ENCODE data around the gene VMP1.
A peak's percentile ranks its signal among the peaks of the same experiment; 100 is the strongest.
"Not testable (repeated sequence)": the region's sequence is repeated elsewhere in the genome, so short reads cannot be mapped to it uniquely, and the experiment has no call there.

The VMP1 gene

GRCh38 chr17:59842901-59843652 is 135.6 kb downstream of the VMP1 start:
- no peak for DNase-seq

GRCh38 chr17:59844884-59845594 is 137.6 kb downstream of the VMP1 start:
- no peak for DNase-seq

- DNase-seq, result peak; percentile 98
Observed at GRCh38 chr17:59845595-59846393, 138.3 kb downstream of the VMP1 start.

- DNase-seq, result peak; percentile 78
Observed at GRCh38 chr17:59846394-59847165, 139.1 kb downstream of the VMP1 start.

- DNase-seq, result no peak
Observed at GRCh38 chr17:59848385-59848668, 140.9 kb downstream of the VMP1 start.

GRCh38 chr17:59848778-59849177 is 141.3 kb downstream of the VMP1 start:
- no peak for DNase-seq

GRCh38 chr17:59850311-59850710 is 142.9 kb downstream of the VMP1 start:
- not testable (repeated sequence) for DNase-seq

GRCh38 chr17:59851439-59852375 is 144.3 kb downstream of the VMP1 start:
- no peak for DNase-seq

- not testable (repeated sequence) for DNase-seq
Observed at GRCh38 chr17:59852847-59853167, 145.4 kb downstream of the VMP1 start.

GRCh38 chr17:59853168-59853918 is 145.9 kb downstream of the VMP1 start:
- DNase-seq, result peak; percentile 84

- not testable (repeated sequence) for DNase-seq
Observed at GRCh38 chr17:59853919-59854729, 146.7 kb downstream of the VMP1 start.

GRCh38 chr17:59856859-59857794 is 149.7 kb downstream of the VMP1 start:
- DNase-seq, result no peak

- no peak for DNase-seq
Observed at GRCh38 chr17:59858167-59858816, 150.8 kb downstream of the VMP1 start.

GRCh38 chr17:59858932-59859331 is 151.5 kb downstream of the VMP1 start:
- no peak for DNase-seq

- peak; percentile 28 for DNase-seq
Observed at GRCh38 chr17:59859444-59860025, 152.1 kb downstream of the VMP1 start.

GRCh38 chr17:59863616-59864015 is 156.2 kb downstream of the VMP1 start:
- DNase-seq, result no peak

GRCh38 chr17:59869941-59870218 is 162.4 kb downstream of the VMP1 start:
- DNase-seq, result no peak

GRCh38 chr17:59870482-59870881 is 163.0 kb downstream of the VMP1 start:
- DNase-seq, result no peak

All from NCI-H774 (cell line).